NCI-H1436 treated with DMSO at 0.1 percent for 48 hours (cell line): Measurements from ENCODE around the gene RXRB.
"Not testable (repeated sequence)": the region's sequence is repeated elsewhere in the genome, so short reads cannot be mapped to it uniquely, and the experiment has no call there.

ENCODE experiments used
- DNase-seq: peaks from one replicate; lab custom pipeline; 2025; lab: John Stamatoyannopoulos, UW

Gene RXRB

GRCh38 chr6:33200219-33201146 lies at the start of gene RXRB, which contains the start of gene SLC39A7:
Gene RXRB, minus strand, starts transcription at chr6:33200665. Its CDS starts 189 bp downstream, at chr6:33200476.
Gene SLC39A7, plus strand, starts transcription at chr6:33200867. Its CDS starts 379 bp downstream, at chr6:33201246.
- peak; percentile 89 for DNase-seq

GRCh38 chr6:33249732-33250630 lies 49.5 kb upstream of the RXRB start:
- DNase-seq: no peak

DNA sequence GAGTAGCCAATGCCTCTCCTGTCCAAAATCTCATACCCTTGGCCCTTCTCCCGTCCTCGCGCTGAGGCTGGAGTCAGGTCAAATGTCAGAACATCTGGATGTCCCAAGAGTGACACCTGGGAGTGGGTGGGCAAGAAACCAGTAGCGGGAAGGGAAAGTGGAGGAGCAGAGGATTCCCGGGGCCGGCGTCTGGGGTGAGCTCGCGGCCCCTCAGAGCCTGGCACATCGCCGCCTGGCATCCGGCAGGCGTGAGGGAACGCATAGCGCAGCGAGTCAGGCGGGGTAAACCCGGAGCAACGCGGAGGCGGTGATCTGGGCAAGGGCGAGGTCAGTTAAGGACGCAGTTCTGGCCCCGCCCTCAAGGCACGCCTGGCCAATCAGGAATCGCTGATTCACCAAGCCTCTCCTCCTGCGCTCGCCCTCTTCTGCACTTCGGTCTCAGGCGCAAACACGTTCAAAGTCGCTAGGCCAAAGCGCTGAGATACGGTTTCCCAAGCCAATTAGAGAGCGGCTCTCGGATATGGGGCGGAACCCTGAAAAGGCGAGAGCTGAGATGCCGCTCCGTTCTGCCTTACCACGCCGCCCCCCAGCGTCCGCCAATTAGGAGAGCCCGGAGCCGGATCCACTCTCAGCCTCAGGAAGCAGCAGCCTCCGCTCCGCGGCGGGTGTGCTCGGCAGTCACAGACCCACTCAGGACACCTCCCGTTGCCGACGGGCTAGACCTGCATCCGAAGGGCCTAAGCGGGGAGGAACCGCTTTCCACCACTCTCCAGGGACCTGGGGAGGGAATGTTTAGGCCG lies 48.7 kb upstream of the RXRB start:
- peak; percentile 97 for DNase-seq

GRCh38 chr6:33248643-33248931 lies 48.1 kb upstream of the RXRB start:
- DNase-seq: no peak

DNA sequence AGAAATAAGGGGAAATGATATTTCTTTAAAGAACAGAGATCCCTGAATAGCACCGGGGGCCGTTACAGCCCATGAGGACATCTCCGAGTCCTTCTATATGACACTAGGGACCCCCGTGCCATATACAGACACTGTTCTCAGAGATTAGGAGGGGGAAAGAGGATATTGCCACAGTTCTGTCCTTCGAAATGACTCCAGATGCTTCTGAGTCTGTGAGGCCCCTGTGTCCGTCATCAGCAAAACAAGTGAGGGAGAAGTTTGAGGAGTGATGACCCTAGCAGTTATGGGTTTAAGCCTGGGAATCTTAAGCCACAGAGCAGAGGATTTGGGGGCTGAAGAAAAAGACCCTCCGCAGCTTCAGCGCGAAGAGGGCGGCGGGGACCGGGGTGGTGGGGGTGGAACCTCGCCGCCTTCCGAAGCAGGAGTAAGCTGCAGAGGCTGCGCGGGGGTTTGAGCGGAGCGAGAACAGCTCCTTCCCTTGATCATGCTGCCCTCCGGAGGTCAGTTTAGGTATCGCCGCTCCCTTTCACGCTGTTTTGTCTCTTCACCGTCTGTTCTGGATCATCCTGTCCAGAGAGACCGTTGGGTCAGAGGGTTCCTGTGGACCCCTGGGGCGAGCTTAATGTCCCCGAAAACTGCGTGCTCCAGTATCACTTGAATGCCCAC lies 47.6 kb upstream of the RXRB start:
- DNase-seq: peak; percentile 40

DNA sequence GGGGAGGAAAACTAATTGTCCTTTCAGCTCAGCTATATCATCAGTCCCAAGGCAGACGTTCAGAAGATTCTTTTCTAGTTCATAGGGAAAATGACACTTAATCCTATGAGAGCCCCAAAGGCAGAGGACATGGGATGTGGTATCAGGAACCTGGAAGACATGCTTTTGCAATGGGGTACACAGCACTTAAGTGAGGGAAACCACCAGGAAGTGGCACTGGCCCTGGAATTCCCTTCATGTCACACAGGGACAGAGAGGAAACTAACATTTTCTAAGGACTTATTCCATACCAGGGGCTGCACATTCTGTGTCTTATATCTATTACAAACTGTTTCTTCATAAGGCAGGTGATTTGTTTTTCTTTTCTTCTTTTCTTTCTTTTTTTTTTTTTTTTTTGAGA lies 43.0 kb upstream of the RXRB start:
- no peak for DNase-seq

GRCh38 chr6:33241968-33242367 lies 41.5 kb upstream of the RXRB start:
- no peak for DNase-seq

DNA sequence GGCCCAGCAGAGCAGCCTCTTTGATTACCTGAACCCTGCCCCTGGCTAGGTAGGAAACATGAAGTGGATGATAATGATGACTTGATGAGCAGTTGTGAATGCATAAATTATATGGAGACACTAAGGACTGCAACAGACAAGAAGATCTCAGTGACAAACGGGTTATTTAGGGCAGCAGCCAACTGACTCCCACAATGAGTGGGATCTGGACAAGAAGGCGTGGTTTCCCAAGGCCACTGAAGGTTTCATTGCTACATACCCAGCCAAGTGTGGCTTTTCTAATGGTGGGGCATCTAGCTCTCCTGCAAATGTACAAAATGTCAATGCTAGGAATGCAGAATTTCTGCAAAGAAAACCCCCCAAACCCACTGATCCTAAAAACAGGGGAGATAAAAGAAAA lies 37.3 kb upstream of the RXRB start:
- no peak for DNase-seq

DNA sequence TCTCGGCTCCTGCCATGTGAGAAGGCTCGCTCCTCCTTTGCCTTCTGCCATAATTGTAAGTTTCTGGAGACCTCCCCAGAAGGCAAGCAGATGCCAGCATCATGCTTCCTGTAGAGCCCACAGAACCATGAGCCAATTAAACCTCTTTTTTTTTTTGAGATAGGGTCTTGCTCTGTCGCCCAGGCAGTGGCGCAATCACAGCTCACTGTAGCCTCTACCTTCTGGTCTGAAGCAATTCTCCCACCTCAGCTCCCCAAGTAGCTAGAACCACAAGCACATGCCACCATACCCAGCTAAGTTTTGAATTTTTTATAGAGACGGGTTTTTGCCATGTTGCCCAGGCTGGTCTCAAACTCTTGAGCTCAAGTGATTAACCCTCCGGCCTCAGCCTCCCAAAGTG lies 36.4 kb upstream of the RXRB start:
- DNase-seq: no peak

DNA sequence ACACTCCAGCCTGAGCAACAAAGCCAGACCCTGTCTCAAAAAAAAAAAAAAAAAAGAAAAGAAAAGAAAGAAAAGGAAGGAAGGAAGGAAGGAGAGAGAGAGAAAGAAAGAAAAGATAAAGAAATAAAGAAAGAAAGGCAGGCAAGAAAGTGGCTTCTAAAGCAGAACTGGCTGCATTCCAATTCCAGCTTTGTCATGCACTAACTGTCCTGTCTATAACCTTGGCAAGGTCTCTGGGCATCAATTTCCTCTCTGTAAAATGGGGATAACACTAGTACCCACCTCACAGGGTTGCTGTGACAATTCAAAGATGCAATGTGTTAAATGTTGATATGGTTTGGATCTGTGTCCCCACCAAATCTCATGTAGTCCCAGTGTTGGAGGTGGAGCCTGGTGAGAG lies 35.9 kb upstream of the RXRB start:
- DNase-seq: no peak

GRCh38 chr6:33235221-33235634 lies 34.8 kb upstream of the RXRB start:
- DNase-seq: peak; percentile 48

DNA sequence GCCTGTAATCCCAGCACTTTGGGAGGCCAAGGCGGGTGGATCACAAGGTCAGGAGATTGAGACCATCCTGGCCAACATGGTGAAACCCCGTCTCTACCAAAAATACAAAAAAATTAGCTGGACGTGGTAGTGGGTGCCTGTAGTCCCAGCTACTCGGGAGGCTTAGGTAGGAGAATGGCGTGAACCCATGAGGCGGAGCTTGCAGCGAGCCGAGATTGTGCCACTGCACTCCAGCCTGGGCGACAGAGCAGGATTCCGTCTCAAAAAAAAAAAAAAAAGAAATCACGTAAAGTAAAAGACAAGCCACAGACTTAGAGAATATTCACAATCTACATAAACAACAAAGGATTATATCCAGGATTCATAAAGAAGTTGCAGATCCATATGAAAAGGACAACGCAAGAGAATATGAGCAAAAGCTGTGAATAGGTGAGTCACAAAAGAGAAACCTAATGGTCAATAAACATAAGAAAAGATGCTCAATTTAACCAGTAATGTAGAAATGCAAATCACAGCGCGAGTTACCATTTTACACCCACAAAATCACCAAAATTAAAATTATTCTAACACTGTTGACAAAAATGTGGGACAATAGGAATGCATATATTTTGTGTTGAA lies 26.1 kb upstream of the RXRB start:
- not testable (repeated sequence) for DNase-seq

DNA sequence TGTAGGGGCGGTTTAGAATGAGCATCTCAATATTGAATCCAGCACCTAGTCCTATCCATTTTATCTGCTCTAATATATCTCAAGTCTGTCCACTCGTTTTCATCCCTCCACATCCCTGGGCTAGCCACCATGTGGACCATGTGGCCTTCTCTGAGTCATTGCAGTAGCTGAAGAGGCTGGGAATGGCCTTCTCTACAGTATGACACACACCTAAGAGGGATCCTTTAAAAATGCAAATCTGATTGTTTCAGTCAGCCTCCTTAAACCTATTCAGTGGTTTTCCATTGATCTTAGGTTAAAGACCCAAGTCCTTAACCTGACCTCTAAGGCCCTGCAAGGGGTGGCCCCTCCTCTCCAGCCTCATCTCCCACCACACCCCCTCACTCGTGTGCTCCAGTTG lies 17.2 kb upstream of the RXRB start:
- no peak for DNase-seq

- no peak for DNase-seq
Observed at GRCh38 chr6:33217246-33217645, 16.8 kb upstream of the RXRB start.

DNA sequence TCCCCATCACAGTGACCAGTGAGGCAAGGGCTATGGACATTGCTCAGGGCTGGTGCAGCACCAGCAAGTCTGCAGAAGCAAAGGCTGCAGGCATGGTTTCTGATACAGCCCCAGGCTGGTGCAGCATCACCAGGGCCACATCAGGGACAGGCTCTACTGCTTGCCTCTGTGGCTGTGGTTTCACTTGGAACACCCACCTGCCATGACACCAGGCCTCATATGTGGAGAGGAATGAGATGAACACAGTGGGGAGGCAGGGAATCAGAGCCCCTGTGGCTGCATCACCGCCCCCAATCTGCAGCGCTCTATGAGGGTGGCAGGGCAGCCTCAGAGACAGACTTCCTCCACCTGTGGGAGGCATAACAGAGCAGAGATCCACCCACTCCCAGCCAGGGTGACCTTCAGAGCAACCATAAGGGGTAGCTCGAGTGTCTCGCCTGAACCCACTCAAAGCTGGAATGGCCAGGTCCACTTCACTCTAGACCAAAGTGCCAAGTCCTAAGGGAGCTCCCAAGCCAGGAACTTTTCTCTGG lies 15.7 kb upstream of the RXRB start:
- no peak for DNase-seq

DNA sequence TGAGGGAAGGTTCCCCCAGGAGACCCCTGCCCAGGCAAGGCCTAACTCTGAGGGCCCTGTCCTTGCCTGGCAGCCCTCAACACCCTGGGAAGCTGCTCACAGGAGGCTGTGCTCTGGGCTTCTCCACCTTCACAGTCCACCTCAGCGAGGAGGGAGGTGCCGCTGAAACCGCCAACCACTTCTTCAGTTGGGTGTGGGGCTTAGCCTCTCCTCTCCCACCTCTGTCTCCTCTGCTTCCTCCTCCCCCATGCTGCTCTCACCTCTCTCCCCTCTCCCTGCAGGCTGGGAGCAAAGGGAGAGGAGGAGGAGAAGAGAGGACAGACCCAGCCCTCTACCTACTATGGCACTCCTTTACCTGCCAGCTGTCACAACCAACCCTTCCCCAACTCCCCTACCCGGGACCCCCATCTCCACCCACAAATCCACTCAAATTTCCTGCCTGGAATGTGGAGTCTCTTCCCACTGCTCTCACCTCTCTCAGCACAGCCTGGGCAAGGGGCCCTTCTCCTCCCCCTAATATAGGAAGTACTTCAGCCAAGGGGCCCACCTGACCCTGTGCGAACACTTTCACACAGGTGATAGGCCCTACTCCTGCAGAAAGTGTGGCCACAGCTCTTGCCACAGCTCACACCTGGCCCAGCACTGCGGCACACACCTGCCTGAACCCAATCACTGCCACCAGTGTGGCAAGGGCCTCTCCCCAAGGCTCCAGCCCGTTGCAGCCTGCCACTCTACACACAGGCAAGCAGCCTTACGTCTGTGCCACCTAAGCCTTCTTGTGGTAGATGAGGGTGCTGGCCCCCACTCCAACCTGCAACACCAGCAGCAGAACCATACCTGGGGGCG lies 15.0 kb upstream of the RXRB start:
- no peak for DNase-seq

GRCh38 chr6:33213989-33214335 lies 13.5 kb upstream of the RXRB start:
- DNase-seq: no peak

- DNase-seq: no peak
Observed at GRCh38 chr6:33213166-33213988, 12.9 kb upstream of the RXRB start.

DNA sequence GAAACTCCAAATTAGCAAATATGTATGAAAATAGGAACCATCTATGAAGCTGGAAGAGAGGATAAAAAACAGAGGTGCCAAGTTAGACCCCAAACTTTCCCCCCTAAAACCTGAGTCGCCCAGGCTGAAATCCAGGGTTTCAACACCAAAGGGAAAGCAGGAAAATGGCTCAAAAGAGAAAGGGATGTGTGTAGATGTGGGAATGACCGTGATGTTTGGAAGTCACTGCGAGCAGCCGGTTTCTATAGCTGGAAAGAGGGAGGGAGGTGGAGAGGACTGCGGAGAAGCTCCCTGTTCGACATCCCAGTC lies 12.3 kb upstream of the RXRB start:
- DNase-seq: no peak
